Retina (tissue), 1 donor: ENCODE measurements around the gene PPP2R2D.

Experiments
- DNase-seq: peaks from one replicate; pipeline ENCODE4 v3.0.0-alpha.2; 2016

The PPP2R2D gene

GRCh38 chr10:131890276-131891195, 10.3 kb upstream of the PPP2R2D start:
- no peak for DNase-seq

- DNase-seq = peak; percentile 43
Measured at GRCh38 chr10:131891196-131891928, 9.4 kb upstream of the PPP2R2D start.

- DNase-seq = peak; percentile 53
Measured at GRCh38 chr10:131891929-131892805, 8.6 kb upstream of the PPP2R2D start.

GRCh38 chr10:131892806-131893675, 7.8 kb upstream of the PPP2R2D start:
- peak; percentile 62 for DNase-seq

GRCh38 chr10:131895116-131895515, 5.7 kb upstream of the PPP2R2D start:
- no peak for DNase-seq

GRCh38 chr10:131896403-131896802, 4.4 kb upstream of the PPP2R2D start:
- DNase-seq = no peak

GRCh38 chr10:131897297-131897899, 3.4 kb upstream of the PPP2R2D start:
- no peak for DNase-seq

GRCh38 chr10:131898061-131898460, 2.7 kb upstream of the PPP2R2D start:
- DNase-seq = no peak

GRCh38 chr10:131898713-131899112, 2.1 kb upstream of the PPP2R2D start:
- DNase-seq = no peak

GRCh38 chr10:131899116-131899690, 1.6 kb upstream of the PPP2R2D start:
- no peak for DNase-seq

- no peak for DNase-seq
Measured at GRCh38 chr10:131899695-131900349, 986 bp upstream of the PPP2R2D start.

GRCh38 chr10:131901181-131901829, 497 bp downstream of the PPP2R2D start:
- peak; percentile 70 for DNase-seq

GRCh38 chr10:131902211-131902610, 1.4 kb downstream of the PPP2R2D start:
- no peak for DNase-seq

- DNase-seq = no peak
Measured at GRCh38 chr10:131902691-131903090, 1.9 kb downstream of the PPP2R2D start.

- DNase-seq = no peak
Measured at GRCh38 chr10:131905267-131905571, 4.4 kb downstream of the PPP2R2D start.

- DNase-seq = no peak
Measured at GRCh38 chr10:131905603-131906268, 4.9 kb downstream of the PPP2R2D start.

- DNase-seq = no peak
Measured at GRCh38 chr10:131906269-131906639, 5.4 kb downstream of the PPP2R2D start.

GRCh38 chr10:131907679-131908078, 6.9 kb downstream of the PPP2R2D start:
- DNase-seq = no peak

- DNase-seq = no peak
Measured at GRCh38 chr10:131908151-131908550, 7.3 kb downstream of the PPP2R2D start.
